ENCODE data around the gene TSHZ1. TPM values are rescaled to one million over a fixed set of nuclear protein-coding genes. Genes with fewer than 3 reads are reported as not detected.

TSHZ1 gene
- total and polyA plus RNA-seq, 2 experiments from 2014 or later, result 2.2 to 4.4 TPM

- no peaks in the 10 kb centered on the region for H4K20me1 ChIP-seq (ENCODE audit: insufficient read depth)
- no peak overlapping the region for H2AFZ ChIP-seq
- no peaks in the 10 kb centered on the region for H3K9me3 ChIP-seq (ENCODE audit: low read depth)
- no peak overlapping the region for H3K4me3 ChIP-seq
- no peak overlapping the region for H3K4me2 ChIP-seq (ENCODE audit: unreplicated experiment)
- DNase-seq, result no peak
- H3K4me1 ChIP-seq (ENCODE audit: insufficient read depth), result no peaks in the 10 kb centered on the region
- in situ Hi-C loops (cut with MboI), result no loop called here
- no peaks in the 10 kb centered on the region for H3K79me2 ChIP-seq (ENCODE audit: insufficient read depth)
- no peaks in the 10 kb centered on the region for H3K27me3 ChIP-seq (replicated peaks; ENCODE audit: insufficient read depth)
- H3K27ac ChIP-seq, result no peak overlapping the region
- no peaks in the 10 kb centered on the region for H3F3A ChIP-seq (ENCODE audit: insufficient read depth)
- no peak overlapping the region for H3K9ac ChIP-seq
- WGBS, 2 experiments (ENCODE audit: low coverage in 1 of 2, low lambda C conversion rate in 2 of 2, missing lambda C conversion rate in 2 of 2), result 80 to 86% methylated on average over 7 of the region's 7 CpGs
- no peaks in the 10 kb centered on the region for H3K9me2 ChIP-seq (ENCODE audit: insufficient read depth)
- H3K36me3 ChIP-seq (ENCODE audit: low read depth), result no peaks in the 10 kb centered on the region
- TF ChIP-seq EZH2phosphoT487 (IDR thresholded peaks at IDR 0.05; ENCODE audit: insufficient read depth, low read depth) (no peak), EZH2 (IDR thresholded peaks at IDR 0.05; ENCODE audit: insufficient read depth, poor library complexity, severe bottlenecking) (no peak)
These were observed 73.1 kb downstream of the TSHZ1 start for GRCh38 chr18:75283731-75284130.

- no peak overlapping the region for H2AFZ ChIP-seq
- no peaks in the 10 kb centered on the region for H3F3A ChIP-seq (ENCODE audit: insufficient read depth)
- no peaks in the 10 kb centered on the region for H3K36me3 ChIP-seq (ENCODE audit: low read depth)
- no peak for TF ChIP-seq EZH2 (IDR thresholded peaks at IDR 0.05; ENCODE audit: insufficient read depth, poor library complexity, severe bottlenecking)
- no peak for TF ChIP-seq EZH2phosphoT487 (IDR thresholded peaks at IDR 0.05; ENCODE audit: insufficient read depth, low read depth)
- DNase-seq, result no peak
- in situ Hi-C loops (cut with MboI), result no loop called here
- H3K79me2 ChIP-seq (ENCODE audit: insufficient read depth), result no peaks in the 10 kb centered on the region
- H3K9me3 ChIP-seq (ENCODE audit: low read depth), result no peaks in the 10 kb centered on the region
- no peaks in the 10 kb centered on the region for H3K27me3 ChIP-seq (replicated peaks; ENCODE audit: insufficient read depth)
- no peak overlapping the region for H3K4me3 ChIP-seq
- no peaks in the 10 kb centered on the region for H3K4me1 ChIP-seq (ENCODE audit: insufficient read depth)
- 95 to 97% methylated on average over 16 of the region's 16 CpGs for WGBS, 2 experiments (ENCODE audit: low coverage in 1 of 2, low lambda C conversion rate in 2 of 2, missing lambda C conversion rate in 2 of 2)
- no peaks in the 10 kb centered on the region for H3K9me2 ChIP-seq (ENCODE audit: insufficient read depth)
- H3K27ac ChIP-seq, result no peak overlapping the region
- H3K4me2 ChIP-seq (ENCODE audit: unreplicated experiment), result no peak overlapping the region
- no peak overlapping the region for H3K9ac ChIP-seq
- no peaks in the 10 kb centered on the region for H4K20me1 ChIP-seq (ENCODE audit: insufficient read depth)
These were observed 74.0 kb downstream of the TSHZ1 start for GRCh38 chr18:75284566-75284965.

- Histone ChIP-seq H3K79me2 (ENCODE audit: insufficient read depth) (no peaks in the 10 kb centered on the region), H3K4me2 (ENCODE audit: unreplicated experiment) (no peak overlapping the region), H3K9me2 (ENCODE audit: insufficient read depth) (no peaks in the 10 kb centered on the region), H3K27ac (no peak overlapping the region), H3K4me3 (no peak overlapping the region), H3F3A (ENCODE audit: insufficient read depth) (no peaks in the 10 kb centered on the region), H3K9me3 (ENCODE audit: low read depth) (no peaks in the 10 kb centered on the region), H3K4me1 (ENCODE audit: insufficient read depth) (no peaks in the 10 kb centered on the region), H3K9ac (no peak overlapping the region), H3K36me3 (ENCODE audit: low read depth) (no peaks in the 10 kb centered on the region), H2AFZ (no peak overlapping the region), H4K20me1 (ENCODE audit: insufficient read depth) (no peaks in the 10 kb centered on the region), H3K27me3 (replicated peaks; ENCODE audit: insufficient read depth) (no peaks in the 10 kb centered on the region)
- TF ChIP-seq EZH2phosphoT487 (IDR thresholded peaks at IDR 0.05; ENCODE audit: insufficient read depth, low read depth) (no peak), EZH2 (IDR thresholded peaks at IDR 0.05; ENCODE audit: insufficient read depth, poor library complexity, severe bottlenecking) (no peak)
- WGBS, 2 experiments (ENCODE audit: low coverage in 1 of 2, low lambda C conversion rate in 2 of 2, missing lambda C conversion rate in 2 of 2), result 94 to 96% methylated on average over 22 to 24 of the region's 24 CpGs
- in situ Hi-C loops (cut with MboI), result no loop called here
- no peak for DNase-seq
These were observed 75.3 kb downstream of the TSHZ1 start for GRCh38 chr18:75285876-75286275.

- Histone ChIP-seq H3K27ac (no peak overlapping the region), H3K79me2 (ENCODE audit: insufficient read depth) (no peaks in the 10 kb centered on the region), H3K4me1 (ENCODE audit: insufficient read depth) (no peaks in the 10 kb centered on the region), H3K4me3 (no peak overlapping the region), H3K9me3 (ENCODE audit: low read depth) (no peaks in the 10 kb centered on the region), H4K20me1 (ENCODE audit: insufficient read depth) (no peaks in the 10 kb centered on the region), H3K27me3 (replicated peaks; ENCODE audit: insufficient read depth) (no peaks in the 10 kb centered on the region), H3K9ac (no peak overlapping the region), H3K36me3 (ENCODE audit: low read depth) (no peaks in the 10 kb centered on the region), H2AFZ (no peak overlapping the region), H3F3A (ENCODE audit: insufficient read depth) (no peaks in the 10 kb centered on the region), H3K9me2 (ENCODE audit: insufficient read depth) (no peaks in the 10 kb centered on the region), H3K4me2 (ENCODE audit: unreplicated experiment) (no peak overlapping the region)
- TF ChIP-seq EZH2phosphoT487 (IDR thresholded peaks at IDR 0.05; ENCODE audit: insufficient read depth, low read depth) (no peak), EZH2 (IDR thresholded peaks at IDR 0.05; ENCODE audit: insufficient read depth, poor library complexity, severe bottlenecking) (no peak)
- WGBS, 2 experiments (ENCODE audit: low coverage in 1 of 2, low lambda C conversion rate in 2 of 2, missing lambda C conversion rate in 2 of 2), result 95 to 99% methylated on average over 23 of the region's 23 CpGs
- no peak for DNase-seq
- in situ Hi-C loops (cut with MboI), result no loop called here
These were observed 76.4 kb downstream of the TSHZ1 start for GRCh38 chr18:75287006-75287405.

- no peak overlapping the region for H3K4me3 ChIP-seq
- no peaks in the 10 kb centered on the region for H3K9me3 ChIP-seq (ENCODE audit: low read depth)
- H2AFZ ChIP-seq, result no peak overlapping the region
- no peaks in the 10 kb centered on the region for H3F3A ChIP-seq (ENCODE audit: insufficient read depth)
- H4K20me1 ChIP-seq (ENCODE audit: insufficient read depth), result no peaks in the 10 kb centered on the region
- no peak for DNase-seq
- no peaks in the 10 kb centered on the region for H3K36me3 ChIP-seq (ENCODE audit: low read depth)
- H3K4me2 ChIP-seq (ENCODE audit: unreplicated experiment), result no peak overlapping the region
- H3K27me3 ChIP-seq (replicated peaks; ENCODE audit: insufficient read depth), result no peaks in the 10 kb centered on the region
- H3K79me2 ChIP-seq (ENCODE audit: insufficient read depth), result no peaks in the 10 kb centered on the region
- no peak for TF ChIP-seq EZH2phosphoT487 (IDR thresholded peaks at IDR 0.05; ENCODE audit: insufficient read depth, low read depth)
- 98 to 99% methylated on average over 24 of the region's 24 CpGs for WGBS, 2 experiments (ENCODE audit: low coverage in 1 of 2, low lambda C conversion rate in 2 of 2, missing lambda C conversion rate in 2 of 2)
- no peak overlapping the region for H3K27ac ChIP-seq
- in situ Hi-C loops (cut with MboI), result no loop called here
- no peak overlapping the region for H3K9ac ChIP-seq
- no peaks in the 10 kb centered on the region for H3K9me2 ChIP-seq (ENCODE audit: insufficient read depth)
- H3K4me1 ChIP-seq (ENCODE audit: insufficient read depth), result no peaks in the 10 kb centered on the region
These were observed 77.1 kb downstream of the TSHZ1 start for GRCh38 chr18:75287700-75288099.
